GM12875 (cell line): ENCODE results near the gene PLIN1.

Experiments used
- H3K4me3 ChIP-seq: one replicate; pipeline ENCODE4 v1.5.1; 2011; ENCODE audit warnings: low read depth, low read length, control low read depth
- TF ChIP-seq, protein P1 (sequence below): IDR thresholded peaks from 2 replicates; pipeline ENCODE4 v1.5.1; 2011; ENCODE audit warnings: low read depth, mild to moderate bottlenecking, control low read depth, inconsistent platforms, low read length, moderate library complexity, borderline replicate concordance; ENCODE audit not compliant: insufficient read depth

PLIN1 gene

DNA sequence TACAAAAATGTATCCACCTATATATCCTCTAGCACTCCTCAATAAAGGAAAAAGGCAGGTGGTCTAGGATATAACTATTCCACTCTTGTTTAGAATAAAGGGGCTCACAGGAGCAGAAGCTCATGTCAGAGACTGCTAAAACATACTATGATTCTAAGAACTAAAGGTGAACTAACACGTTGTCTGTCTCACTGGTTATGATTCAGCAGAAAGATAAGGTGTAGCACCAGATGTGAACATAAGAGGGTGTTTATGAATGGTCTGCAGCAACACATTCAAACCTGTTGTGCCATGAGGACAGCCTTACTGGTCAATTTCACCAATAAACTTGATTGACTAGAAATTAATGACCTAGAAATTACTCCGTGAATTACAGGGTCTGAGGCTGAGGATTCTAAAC lies 6.8 kb upstream of the PLIN1 start:
- no peak overlapping the region for H3K4me3 ChIP-seq

DNA sequence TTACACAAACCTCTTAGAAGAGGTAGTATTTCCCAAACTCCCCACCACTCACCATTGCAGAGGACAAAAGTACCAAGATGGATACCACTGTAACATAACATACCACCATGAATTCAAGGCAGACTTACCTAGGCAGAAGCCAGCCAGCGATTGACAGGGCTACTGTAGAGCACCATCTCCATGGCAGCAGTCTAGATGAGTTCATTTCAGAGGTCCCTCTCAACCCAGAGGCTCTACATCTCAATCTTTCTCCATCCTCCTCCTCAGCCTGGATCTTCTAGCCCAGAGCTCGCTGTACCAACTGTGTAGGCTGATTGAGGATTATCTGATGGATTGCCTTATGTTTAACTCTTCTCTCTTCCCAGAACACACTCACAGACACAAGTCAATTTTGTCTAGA lies 2.0 kb upstream of the PLIN1 start:
- TF ChIP-seq, protein P1, sequence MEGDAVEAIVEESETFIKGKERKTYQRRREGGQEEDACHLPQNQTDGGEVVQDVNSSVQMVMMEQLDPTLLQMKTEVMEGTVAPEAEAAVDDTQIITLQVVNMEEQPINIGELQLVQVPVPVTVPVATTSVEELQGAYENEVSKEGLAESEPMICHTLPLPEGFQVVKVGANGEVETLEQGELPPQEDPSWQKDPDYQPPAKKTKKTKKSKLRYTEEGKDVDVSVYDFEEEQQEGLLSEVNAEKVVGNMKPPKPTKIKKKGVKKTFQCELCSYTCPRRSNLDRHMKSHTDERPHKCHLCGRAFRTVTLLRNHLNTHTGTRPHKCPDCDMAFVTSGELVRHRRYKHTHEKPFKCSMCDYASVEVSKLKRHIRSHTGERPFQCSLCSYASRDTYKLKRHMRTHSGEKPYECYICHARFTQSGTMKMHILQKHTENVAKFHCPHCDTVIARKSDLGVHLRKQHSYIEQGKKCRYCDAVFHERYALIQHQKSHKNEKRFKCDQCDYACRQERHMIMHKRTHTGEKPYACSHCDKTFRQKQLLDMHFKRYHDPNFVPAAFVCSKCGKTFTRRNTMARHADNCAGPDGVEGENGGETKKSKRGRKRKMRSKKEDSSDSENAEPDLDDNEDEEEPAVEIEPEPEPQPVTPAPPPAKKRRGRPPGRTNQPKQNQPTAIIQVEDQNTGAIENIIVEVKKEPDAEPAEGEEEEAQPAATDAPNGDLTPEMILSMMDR = no peak
- H3K4me3 ChIP-seq = no peak overlapping the region

More for the DNA sequence above, 6.8 kb upstream of the PLIN1 start:
- TF ChIP-seq, protein P1 = no peak

DNA sequence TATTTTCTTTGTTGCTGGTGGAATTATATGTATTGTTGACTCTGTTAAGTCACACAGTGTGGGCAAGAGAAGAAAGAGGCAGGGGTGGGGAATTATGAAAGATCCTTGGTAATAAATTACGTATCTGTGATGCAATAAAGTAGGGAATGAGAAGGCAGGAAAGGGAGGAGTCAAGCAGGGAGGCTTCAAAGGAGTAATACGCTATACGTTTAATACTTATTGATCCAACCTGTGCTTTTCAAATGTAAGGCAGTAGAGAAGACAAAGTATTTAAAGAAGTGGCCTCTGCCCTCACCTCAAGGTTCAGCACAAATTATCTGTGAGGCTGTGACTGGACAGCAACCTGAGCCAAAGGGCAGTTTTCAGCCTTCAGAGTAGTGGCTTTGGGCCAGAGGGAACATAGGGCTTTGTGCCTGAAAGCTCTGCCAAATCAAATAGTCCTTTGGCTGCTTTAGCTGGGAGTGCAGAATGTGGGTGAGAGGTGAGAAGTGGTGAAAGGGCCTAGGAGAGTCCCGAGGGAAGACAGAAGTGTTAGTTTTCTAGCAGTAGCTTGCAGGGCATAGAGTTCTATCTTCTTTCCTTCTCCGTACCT lies 1.2 kb upstream of the PLIN1 start:
- TF ChIP-seq, protein P1 = no peak

DNA sequence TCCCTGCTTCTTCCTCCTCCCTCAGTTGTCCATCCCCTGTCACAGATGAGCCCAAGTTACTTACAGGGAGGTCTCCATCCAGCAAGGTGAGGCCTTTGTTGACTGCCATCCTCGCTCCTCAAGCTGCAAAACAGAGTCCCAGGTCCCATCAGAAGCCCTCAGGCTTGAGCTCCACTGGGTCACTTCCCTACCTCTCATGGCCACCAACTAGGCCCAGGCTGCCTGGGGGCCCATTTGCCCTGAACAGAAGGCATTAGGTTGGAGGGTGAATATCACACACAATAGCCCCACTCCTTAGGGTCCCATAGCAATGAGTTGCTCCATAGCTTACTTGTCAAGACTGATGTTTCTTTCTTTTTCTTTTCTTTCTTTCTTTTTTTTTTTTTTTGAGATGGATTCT lies 1.8 kb downstream of the PLIN1 start:
- H3K4me3 ChIP-seq = no peak overlapping the region

More for the DNA sequence above, 1.2 kb upstream of the PLIN1 start:
- H3K4me3 ChIP-seq = no peak overlapping the region

DNA sequence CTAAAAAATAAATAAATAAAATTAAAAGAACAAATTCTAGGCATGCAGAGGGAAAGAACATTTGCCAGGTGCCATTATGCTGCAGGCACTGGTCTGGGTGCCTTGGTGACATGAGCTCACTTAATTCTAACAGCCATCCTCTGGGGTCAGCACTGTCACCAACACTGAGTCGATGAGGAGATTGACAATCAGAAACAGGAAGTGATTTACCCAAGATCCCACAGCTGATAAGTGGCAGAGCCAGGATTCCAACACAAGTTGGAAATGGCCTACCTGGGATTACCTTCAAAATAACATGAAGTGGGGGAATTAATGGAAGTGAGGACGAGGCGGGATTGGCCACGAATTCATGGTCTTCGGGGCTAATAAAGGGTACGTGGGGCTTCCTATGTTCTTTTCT lies 3.6 kb downstream of the PLIN1 start:
- no peak overlapping the region for H3K4me3 ChIP-seq
- TF ChIP-seq, protein P1 = no peak

More for the DNA sequence above, 1.8 kb downstream of the PLIN1 start:
- TF ChIP-seq, protein P1 = no peak

DNA sequence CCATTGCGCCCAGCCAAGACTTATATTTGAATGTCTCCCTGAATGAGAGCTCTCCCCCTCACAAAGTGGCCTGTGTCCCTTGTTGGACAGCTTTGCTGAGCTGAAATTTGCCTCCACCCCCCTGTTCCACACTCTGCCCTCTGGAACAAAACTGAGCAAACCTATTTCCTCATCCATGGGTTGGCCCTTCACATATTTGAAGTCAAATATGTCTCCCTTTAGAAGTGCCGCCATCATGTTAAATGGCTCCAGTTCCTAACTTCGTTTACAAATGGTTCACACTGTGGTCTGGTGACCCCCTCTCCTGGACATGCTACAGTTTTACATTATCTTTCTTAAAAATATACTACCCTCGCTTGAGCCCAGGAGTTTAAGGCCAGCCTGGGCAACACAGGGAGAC lies 4.6 kb downstream of the PLIN1 start:
- H3K4me3 ChIP-seq = no peak overlapping the region
- TF ChIP-seq, protein P1 = no peak

DNA sequence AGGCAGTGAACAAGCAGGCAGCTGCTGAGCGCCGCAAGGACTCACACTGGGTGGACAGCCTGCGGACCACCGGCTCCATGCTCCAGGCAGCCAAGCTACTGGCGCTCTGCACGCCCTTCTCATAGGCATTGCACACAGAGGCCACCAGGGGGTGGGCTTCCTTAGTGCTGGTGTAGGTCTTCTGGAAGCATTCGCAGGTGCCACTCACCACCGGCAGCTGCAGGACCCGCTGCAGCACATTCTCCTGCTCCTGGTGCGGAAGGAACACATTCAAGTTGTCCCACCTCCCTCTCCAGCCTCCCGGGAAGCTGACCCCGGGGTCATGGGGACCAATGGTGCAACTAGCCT lies 6.0 kb downstream of the PLIN1 start:
- TF ChIP-seq, protein P1 = peak; percentile 74
- no peak overlapping the region for H3K4me3 ChIP-seq
